HG02885 (cell line): ENCODE results near the gene CCDC191.

Experiments used
- ATAC-seq: cut with Tn5 transposase; IDR thresholded peaks from one replicate; pipeline ENCODE4 v1.9.1; 2021; ENCODE audit warnings: mild to moderate bottlenecking; ENCODE audit not compliant: unreplicated experiment, poor library complexity

CCDC191 gene

DNA sequence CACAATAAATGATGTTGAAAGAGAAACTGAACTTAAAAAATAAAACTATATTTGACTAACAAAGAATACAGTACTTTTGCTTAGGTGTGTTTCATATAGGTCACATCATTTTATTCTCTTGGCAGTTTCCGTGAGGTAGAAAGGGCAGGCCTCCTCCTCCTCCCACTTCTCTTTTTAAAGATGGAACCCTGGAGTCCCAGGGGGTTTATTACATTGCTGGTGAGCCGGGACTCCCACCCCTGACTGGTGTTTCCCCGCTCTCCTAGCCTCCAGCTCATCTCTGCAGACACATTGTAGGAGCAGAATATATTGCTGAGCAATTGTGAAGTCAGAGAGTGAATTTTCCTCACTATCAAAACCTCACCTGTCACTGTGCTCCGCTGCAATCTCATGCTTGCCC, 78.5 kb downstream of the CCDC191 start:
- no peak for ATAC-seq

GRCh38 chr3:113968986-113969385, 87.3 kb downstream of the CCDC191 start:
- ATAC-seq: no peak

DNA sequence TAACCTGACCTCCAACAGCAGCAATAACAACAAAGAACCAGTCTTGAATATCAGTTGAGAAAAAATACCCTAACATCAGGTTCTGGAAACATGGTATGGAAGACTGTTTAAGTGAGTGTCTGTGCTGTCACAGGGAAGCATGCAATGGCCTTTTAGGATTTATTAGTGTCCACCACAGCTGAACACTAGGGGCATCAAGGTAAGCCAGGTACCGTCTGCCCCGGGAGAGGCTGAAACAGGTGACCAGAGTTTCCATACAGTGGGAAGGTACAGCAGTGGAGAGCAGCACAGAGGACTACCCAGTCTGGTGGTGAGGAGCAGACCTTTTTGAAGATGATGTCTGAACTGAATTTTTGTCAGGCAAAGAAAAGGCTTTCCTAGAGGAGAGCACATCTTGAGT, 90.2 kb downstream of the CCDC191 start:
- ATAC-seq: no peak

DNA sequence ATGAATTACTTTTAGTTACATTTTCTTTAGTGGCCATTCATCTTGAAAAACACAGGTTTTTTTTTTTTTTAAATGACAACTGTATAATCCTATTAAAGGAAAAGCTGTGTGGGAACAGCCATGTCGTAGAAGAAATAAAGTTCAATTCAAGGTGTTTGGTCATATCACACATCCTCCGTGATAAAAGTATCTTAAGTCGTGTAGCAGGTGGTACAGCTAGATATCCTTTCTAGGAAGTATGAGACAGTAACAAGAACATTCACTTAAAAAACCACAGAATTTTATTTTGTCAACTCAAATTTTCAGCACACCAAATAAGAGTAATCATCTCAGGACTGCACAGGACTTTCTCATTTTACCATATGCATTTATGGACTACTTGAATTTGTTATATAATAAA, 92.4 kb downstream of the CCDC191 start:
- no peak for ATAC-seq

- no peak for ATAC-seq
These were observed 102.1 kb downstream of the CCDC191 start for GRCh38 chr3:113954091-113954685.

GRCh38 chr3:113953677-113954076, 102.6 kb downstream of the CCDC191 start:
- ATAC-seq: no peak

DNA sequence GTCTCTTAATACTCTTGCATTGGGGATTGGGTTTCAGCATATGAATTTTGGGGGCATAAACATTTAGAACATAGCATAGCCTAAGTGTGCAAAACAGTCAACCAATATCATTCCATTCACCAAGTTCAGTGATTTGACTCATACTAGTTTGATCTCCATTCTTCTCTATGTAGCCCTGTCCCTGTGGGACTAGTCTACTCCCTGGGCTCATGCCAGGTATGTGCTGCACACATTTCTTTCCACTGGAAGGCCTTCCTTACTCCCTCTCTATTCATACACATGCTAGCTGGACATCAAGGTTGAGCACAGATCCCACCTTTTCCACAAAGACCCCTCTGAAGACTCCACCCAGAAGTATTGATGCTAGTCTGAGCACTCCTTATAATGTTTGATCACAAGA, 103.4 kb downstream of the CCDC191 start:
- no peak for ATAC-seq

DNA sequence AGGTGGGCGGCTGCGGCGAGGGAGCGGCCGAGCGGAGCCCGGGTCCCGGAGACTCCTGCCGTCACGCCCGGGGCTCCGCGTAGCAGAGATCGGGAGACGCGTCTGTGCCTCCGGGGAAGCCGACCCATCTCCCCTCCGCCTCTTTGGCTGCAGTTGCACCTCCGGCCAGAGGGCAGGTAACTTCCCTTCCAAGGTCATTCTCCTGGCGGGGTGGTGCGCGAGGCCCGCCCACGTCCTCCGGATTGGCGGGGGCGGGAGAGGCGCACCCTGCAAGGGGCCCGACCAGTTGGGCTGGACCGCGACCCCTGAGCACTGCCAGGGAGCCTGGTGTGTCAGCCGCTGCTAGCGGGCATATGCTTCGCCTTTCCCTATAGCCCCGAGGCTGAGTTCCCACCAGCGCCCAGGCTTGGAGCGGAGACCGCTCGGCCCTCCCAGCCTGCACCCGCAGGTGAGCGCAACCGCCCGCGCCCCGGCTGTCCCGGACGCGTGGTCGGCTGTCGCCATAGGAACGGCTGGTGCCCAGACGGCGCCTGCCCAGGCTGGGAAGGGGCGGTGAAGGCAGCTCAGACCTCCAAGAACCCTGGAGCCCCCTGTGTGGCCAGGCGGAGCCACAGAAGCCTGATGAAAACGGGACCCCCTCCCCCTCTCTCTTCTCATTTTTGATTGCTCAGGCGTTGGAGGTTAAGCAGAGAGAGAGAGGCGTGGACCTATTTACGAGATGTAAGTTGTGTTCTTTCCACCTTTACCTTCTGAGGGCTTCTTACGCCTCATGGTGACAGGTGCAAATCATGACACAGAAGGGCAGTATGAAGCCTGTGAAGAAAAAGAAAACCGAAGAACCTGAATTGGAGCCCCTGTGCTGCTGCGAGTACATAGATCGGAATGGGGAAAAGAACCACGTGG, 108.1 kb downstream of the CCDC191 start:
- ATAC-seq: peak; percentile 51

- ATAC-seq: peak; percentile 79
These were observed 108.8 kb downstream of the CCDC191 start, which contains the start of gene ZDHHC23 for GRCh38 chr3:113947372-113948014. TSS of gene ZDHHC23 (plus strand) at chr3:113948013. CDS start at chr3:113948803, 790 bp downstream.

- no peak for ATAC-seq
These were observed 109.5 kb downstream of the CCDC191 start for GRCh38 chr3:113946831-113947230.

GRCh38 chr3:113927556-113927955, 128.8 kb downstream of the CCDC191 start:
- ATAC-seq: no peak

GRCh38 chr3:113914646-113915045, 141.7 kb downstream of the CCDC191 start:
- no peak for ATAC-seq
